HG02884 (cell line): ENCODE measurements around the gene NRXN3.

Experiments used
- ATAC-seq: cut with Tn5 transposase; IDR thresholded peaks from one replicate; pipeline ENCODE4 v1.9.1; 2021; ENCODE audit warnings: mild to moderate bottlenecking, moderate library complexity; ENCODE audit not compliant: unreplicated experiment

Gene NRXN3

DNA sequence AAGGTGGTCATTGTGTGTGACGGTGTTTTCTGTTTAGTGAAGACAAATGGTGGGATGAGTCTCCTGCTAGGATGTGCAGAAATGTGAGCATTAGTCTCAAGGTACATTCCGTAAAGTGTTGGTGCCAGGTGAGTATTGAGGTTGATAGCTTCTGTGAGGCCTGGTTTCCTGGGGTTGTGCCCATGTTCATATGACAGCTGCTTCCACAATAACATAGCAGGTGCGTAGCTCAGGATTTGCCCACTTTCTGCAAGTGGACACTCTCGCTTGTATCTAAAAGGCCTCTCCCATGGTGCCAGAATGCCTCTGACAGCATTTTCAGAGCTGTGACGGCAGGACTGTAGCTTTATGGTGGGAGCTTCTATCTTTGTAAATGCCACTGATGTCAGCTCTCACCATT lies 1209.1 kb downstream of the NRXN3 start:
- no peak for ATAC-seq

DNA sequence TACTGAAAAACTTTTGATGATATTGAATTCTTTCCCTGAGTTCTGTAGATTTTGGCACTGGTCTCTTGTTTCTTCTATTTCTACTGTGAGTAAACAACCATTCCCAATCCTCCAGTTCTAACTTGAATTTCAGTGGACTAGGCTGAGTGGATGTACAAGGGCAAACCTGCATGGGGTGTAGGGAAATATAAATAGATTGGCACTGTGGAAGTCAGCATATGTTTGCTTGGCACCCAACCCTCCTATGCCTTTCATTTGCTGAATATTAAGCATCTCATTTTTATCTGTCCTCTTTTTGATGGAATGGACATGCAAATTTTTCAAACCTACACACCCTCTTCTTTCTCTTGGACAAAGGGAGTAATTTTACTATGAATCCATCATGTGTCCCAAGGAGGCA lies 1212.9 kb downstream of the NRXN3 start:
- ATAC-seq, result no peak

DNA sequence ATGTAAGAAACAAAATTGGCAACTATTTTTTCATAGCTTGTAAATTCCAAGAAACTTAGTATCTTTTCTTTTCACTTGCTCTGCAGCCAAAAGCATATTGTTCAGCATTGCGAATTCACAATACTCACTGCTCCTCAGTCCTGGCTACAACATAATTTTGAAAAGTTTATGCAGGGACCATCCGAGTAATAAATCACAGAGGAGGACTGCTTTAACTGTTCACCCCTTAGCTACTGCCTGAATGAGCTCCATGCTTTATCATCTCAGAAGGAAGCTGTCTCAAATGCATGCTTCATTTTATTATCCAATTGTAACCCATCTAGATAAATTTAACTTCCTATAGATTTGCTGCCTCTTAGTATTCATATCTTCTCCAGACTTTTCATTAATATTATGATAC lies 1213.3 kb downstream of the NRXN3 start:
- ATAC-seq, result no peak

DNA sequence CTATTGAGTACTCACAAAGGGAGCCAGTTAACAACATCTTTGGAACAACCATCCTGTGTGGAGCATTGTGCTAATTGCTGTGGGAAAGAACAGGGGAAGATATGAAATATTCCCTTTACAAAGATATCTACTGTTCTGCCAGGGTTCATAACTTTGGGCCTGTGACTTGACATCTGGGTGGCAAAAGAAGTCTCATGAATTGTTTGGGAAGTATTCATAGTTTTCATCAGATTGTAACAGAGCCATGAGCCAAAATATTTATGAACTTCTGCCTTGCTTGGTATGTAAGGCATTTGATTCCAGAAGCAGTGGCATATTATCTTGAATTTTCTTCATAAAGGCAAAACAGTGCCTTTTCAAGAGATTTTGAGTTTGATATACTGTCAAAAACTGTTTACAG lies 1224.9 kb downstream of the NRXN3 start:
- no peak for ATAC-seq

DNA sequence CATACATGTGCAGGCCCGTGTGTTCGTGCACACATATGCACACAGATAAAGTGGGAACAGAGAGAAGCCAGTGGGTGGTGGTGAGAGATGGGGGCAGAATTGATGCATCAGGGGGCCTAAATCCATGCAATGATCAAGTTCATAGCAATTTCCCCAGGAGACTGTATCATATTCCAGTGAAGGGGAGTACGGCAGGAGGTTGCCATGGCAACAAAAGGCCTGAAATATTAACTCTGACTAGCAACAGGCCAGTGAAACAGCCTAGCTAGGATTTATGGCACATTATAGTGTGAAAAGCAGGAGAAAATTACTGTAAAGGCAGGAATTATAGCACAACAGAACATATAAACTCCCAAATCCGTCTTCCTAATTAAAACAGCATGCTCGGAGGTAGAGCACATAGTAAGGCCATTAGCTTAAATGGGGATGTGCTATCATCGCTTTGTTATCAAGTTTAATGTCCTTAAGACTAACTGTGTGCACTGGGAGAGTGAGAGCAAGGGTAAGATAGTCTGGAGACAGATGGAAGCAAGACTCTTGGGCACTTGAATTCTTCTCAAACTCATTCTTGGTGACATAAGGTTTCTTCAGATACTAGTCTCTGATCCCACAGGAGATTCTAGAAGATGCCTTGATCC lies 1234.8 kb downstream of the NRXN3 start:
- ATAC-seq, result no peak

DNA sequence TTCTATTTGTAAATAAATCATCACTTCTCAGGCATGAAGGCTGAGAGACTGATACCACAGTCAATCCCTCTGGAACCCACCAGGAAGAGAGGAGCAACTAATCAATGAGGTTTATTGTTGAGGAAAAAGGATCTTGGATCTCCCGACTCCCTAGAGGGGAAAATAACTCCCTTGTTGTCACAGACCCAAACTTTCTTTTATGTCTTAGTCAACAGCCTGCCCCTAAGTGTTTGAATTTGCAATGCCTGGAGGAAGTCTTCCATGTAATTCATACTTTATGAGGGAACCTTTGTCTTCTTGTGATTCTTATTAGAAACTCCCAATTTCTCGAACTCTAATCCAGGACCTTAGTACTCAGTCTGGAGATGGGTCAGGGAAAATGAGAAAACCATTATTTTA lies 1235.3 kb downstream of the NRXN3 start:
- ATAC-seq, result no peak

DNA sequence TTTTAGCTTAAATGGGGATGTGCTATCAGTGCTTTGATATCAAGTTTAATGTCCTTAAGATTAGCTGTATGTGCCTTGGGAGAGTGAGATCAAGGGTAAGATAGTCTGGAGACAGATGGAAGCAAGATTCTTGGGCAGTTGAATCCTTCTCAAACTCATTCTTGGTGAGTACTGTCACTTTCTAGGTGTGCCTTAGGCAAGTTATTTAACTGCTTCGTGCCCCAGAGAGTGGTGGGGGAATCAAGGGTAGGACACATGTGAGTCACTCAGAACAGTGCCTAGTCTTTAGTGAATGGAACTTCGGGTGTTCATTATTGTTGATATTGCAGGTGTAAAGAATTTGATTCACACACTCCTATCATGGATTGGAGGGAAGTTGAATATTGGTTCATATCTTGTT lies 1237.4 kb downstream of the NRXN3 start:
- no peak for ATAC-seq

DNA sequence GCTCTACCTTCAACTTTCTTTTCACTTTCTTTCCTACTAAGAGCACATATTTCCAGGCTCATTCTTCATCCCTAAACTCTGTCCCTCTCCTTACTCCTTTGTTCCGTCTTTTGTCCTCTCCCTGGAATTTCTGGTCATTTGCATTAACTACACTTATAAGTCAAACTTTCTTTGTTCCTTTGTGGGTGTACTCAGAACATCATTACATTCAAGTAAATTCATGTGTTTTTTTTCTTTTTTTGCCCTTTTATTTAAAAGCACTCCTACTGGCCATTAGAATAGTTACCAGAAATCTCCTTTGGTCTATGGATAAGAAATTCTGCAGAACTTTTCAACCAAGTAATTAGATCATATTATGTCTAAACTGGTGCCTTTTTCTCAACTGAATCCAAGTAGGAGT lies 1238.5 kb downstream of the NRXN3 start:
- ATAC-seq, result no peak

DNA sequence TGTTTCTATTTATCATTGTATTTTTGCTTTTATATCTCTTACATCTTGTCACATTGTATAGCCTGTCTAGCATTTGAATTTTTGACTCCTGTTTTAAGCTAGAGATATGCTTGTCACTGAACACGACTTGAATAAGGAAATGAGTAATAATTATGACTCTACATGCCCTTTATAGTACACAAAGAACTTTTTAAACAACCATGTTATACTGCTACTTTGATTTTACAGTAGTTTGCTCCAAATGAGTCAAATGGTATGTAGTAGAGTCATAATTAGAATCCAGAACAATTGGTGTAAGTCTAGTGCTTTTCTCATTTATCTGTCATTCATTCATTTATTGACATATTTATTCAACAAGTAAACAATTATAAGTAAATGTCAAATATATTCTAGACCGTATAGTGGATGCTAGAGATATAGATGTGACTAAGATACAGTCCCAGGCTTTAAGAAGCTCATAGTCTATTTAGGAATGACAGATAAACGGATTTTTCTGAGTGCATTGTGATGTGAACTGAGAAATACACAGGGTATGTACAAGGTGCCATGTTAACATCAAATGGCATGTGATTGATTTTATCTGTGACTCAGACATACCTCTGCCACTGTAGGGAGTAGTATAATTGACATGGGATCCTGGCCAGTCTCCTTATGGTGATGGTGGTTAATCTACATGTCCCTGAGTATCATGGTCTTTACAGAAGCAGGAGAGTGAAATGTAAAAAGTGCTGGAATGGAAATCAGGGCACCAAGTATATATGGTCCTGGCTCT lies 1241.4 kb downstream of the NRXN3 start:
- no peak for ATAC-seq

DNA sequence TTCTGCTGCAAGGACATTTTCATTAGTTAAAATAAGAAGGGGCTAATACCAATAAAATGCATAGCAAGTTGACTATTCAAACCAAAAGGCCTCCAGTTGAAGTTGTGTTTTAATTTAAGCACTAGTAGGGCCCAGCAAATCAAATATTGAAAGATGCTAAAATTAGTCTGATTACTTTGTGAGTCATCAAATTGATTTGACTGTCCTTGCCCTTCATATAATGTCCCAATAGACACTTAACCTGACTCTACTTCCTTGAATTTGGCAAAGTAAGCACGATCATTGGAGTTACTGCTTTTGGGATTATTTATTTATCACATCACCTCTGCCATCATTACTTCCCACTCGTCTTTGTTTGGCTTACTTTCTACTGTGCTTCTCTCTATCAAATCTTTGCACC lies 1242.6 kb downstream of the NRXN3 start:
- no peak for ATAC-seq

DNA sequence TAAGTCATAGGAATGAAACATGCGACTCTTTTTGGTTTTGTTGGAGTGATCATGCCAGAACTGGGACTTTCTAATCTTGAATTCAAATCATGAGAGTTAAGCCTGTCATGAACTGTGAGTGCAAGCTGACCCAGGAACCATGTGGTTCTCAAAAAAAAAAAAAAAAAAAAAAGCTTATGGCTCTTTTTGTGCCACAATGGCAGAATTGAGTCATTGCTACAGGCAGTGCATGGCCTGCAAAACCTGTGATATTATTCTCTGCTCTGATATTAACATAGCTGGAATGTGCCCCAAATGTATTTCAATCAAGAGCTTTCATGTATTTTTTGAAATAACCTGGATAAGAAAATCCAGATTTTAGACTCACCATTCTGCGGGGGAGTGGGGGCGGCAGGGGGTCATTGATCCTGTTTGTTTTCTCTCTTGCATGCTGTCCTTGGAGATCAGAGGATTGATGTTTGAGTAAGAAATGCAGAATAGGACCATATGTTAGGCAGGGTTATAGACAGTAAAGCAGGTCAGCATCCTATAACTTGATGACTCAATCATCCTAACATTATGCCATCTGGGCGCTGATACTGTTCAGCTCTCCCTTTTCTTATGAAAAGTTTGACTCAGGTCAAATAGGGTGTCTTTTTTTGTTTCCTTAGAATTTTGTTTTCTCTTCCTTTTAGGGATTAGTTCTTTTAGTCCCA lies 1243.7 kb downstream of the NRXN3 start:
- no peak for ATAC-seq

DNA sequence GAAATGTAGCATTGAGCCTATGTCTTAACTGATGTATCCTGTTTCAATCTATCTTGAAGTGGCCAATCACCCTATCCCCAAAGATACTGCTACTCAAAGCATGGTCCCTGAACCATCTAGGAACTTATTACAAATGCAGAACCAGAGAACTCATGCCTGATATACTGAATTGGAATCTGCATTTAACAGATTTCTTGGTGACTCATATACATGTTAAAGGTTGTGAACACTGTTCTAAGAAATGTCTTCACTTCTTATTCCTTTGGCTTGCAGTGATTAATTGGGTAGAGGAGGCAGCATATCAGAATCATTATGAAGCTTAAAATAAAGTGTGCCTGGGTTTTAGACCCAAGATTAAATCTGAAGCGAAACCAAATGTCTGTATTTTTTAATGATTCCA lies 1245.6 kb downstream of the NRXN3 start:
- ATAC-seq, result no peak

DNA sequence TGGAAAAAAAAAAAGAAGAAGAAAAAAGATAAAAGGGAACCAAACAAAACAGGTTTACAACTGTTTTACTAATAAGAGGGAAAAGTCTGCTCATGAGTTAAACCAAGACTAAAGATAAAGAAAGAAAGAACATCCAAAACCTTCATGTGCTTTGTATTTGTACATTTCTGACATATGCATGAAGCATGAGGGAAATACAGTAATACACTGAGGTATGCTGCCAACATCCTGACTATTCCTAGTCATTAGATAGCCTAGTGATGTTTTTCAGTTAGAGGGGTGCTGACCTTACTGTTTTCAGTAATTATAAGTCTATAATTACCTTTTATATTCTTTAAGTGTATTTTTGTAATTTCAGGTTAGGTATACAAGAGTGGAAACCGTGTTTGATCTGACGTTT lies 1247.8 kb downstream of the NRXN3 start:
- ATAC-seq, result no peak

DNA sequence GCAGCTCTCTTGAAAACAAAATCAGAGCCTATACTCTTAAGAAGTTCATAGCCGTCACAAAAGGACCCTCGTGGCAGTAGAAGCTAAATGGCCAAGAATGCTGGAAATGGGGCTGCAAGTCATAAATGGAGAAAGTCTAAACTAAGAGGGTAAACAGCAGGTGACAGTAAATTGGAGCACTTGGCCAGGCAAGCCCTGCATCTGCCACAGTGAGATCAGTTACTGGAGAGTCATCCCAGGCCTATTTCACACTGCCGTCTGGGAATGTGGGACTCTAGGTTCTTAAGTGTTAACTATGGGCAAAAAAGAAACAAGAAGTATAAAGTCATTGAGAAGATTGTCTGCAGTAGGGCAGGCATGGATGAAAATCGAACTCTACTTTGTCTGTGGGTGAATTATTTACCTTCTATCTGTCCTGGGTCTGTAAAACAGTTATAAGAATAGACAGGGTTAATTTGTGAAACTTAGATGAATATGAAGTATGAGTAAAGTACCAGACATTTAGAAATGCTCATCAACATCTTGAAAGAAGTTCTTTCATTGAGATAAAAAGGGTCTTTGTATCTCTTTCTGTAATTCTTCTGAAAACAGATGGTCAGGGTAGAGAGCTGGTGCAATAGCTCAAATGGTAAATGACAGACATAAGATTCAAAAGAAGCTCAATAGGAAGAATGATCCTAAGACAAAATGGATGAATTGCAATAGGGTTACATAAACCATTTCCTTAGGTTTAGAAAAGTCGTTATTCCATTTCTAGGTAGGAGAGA lies 1248.7 kb downstream of the NRXN3 start:
- no peak for ATAC-seq

DNA sequence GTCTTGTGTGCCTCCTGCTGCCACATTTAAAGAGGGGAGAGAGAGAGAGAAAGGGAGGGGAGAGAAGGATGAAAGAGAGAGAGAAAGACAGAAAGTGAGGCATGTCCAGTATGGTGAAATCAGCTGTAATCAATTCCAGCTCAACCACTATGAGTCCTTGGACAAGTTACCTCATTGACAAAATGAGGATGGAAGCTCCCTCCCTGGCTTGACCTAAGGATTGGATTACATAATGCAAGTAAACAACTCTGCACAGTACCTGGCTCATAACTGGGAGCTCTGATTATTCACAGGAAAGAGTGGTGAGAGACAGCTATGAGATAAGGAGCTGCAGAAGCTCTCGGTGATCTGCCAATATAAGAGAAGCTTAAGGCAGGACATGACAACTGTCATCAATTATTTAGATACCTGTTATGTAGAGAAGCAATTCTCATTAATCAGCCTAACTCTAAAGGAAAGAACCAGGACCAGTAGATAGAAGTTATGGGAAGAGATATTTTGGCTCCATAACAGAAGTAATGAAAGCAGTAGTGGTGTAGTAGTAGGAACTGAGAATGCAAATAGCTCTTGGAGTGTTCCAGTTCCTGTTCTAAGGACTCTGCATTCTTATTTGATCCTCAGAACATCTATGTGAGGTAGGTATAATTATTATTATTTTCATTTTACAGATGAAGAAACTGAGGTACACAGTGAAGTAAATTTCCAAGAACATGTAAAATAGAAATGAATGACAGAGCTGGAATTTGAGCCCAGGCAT lies 1249.6 kb downstream of the NRXN3 start:
- ATAC-seq, result no peak

DNA sequence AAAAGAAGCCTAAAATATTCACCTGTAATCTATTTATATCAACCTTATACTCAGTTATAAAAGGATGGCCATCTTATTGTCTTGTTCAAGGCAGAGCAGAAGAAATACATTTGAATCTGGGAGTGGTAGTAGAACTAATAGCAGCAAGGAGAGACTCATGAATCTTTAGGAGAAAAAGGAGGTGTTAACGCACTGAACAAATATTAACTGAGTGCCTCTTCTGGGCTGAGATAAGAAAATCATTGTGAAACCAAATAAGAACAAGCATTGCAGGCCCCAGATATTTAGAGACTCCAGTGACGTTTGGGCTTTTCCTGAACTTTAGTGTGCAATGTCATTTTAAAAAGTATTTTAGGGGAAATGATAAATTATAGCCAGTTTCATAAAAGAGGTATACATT lies 1250.6 kb downstream of the NRXN3 start:
- no peak for ATAC-seq

DNA sequence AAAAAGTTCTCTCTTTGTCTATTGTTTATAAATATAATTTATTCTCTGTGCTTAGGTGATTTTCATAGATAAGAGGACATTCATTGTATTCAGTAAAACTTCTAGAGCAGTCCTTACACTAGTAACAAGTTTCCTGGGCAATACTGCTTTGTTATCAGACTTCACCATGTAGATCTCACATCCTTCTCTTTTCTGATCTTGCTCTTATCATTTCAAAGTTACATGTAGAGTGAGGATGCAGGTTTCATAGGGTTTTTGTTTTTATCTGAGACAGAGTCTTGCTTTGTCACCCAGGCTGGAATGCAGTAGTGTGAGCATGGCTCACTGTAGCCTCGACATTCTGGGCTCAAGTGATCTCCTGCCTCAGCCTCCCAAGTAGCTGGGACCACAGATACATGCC lies 1251.6 kb downstream of the NRXN3 start:
- no peak for ATAC-seq

DNA sequence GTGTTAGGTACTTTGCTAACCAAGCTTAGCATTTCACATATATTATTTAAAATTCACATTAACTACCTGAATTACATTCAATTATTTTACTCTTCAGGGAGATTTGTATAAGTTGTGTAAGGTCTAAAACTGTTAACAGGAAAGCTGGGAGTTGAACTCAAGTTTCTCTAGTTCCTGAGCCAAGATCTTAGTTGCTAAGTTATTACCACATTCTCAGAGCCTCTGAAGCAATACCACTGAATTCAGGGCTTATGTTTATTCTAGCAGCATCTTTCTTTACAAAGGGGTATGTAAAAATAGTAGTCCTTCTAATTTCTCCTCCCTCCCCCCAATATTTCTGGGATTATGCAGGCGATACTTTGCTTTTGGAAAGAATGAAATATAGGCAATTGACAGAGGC lies 1254.3 kb downstream of the NRXN3 start:
- no peak for ATAC-seq

DNA sequence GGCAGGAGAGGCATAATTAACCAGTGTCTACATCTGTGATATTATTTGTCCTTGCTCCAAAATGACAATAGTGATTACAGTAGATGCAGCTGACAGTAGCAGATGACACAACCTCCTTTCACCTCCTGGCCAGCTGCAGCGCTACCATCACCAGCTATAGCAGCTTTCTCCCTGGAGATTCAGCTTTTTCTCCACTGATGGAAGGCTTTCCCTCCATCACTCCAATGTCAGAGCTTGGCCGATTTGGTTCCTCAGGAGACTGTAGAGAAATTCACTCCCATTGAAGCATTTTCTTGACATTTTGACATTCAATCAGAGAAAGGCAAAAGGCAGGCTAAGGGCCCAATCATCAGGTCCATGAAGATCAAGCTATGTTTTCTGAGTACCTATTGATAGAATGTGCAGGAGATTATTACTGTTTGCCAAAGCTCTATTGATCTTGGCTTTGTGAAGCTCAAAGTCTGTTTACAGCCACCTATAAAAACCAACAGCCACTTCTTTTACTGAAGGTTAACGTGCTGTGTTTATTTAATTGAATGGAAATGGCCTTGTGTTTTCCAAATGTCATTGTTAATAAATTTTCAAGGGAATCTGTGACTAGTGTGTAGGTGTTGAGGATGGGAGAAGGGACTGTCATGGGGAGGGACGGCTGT lies 1256.1 kb downstream of the NRXN3 start:
- no peak for ATAC-seq

DNA sequence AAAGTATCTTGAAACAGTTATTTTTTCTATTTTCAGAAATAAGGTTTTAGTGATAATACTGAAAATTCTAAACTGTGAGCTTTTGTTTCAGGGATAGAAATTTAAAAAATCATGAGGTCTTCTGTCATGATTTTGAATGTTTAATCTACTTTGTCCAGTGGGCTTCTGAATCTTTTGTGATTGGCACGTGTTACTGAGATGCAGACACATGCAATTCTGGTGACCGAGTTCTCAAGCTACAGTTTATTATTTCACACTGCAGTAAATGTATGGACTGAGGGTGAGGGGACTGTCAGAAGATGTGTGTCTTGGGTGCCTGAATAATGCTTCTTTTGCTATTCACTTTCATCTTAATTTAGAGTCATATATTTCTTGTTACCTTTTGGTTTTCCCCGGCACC lies 1262.5 kb downstream of the NRXN3 start:
- ATAC-seq, result no peak
